H1 (cell line): ENCODE data around the gene SURF2. TPM values are rescaled to one million over a fixed set of nuclear protein-coding genes. Genes with fewer than 3 reads are reported as not detected.

Experiments
- ATF2 ChIP-seq: IDR thresholded peaks from 2 replicates; pipeline ENCODE4 v1.6.1; 2012; ENCODE audit warnings: low read length, inconsistent platforms
- HDAC6 ChIP-seq: IDR thresholded peaks from one replicate; pipeline ENCODE4 v1.7.1; 2012; ENCODE audit warnings: low read depth, mild to moderate bottlenecking, inconsistent platforms, low read length, moderate library complexity
- POLR2AphosphoS5 ChIP-seq: IDR thresholded peaks from 2 replicates; pipeline ENCODE4 v1.6.1; 2011; ENCODE audit warnings: low read depth, low read length
- polyA plus RNA-seq, 7 experiments: library from polyadenylated mRNA; depleted of rRNA in 3 of 7; stranded (reverse) in 5 of 7; unstranded in 2 of 7; fragments of >200 nt in 5 of 7; fragments of 200-250 nt in 2 of 7; gene quantifications; 1 replicate in 5 of 7; 2 replicates in 1 of 7; 4 replicates in 1 of 7; pipeline versions ENCODE4 v1.2.1 to v1.2.3, GENCODE V29; 2011 to 2013; ENCODE audit warnings: missing spikeins in 2 of 7, mixed read lengths in 2 of 7
- total RNA-seq: library from RNA; stranded (reverse); fragmentation: NEBNext Ultra II Directional; extraction: Animal tissue kit (Norgen Biotek cat#: 25700); gene quantifications from 2 replicates; pipeline ENCODE4 v1.2.1, GENCODE V29; 2021

The SURF2 gene
- total and polyA plus RNA-seq, 2 of the 8 experiments (the other 6 are each of a cell fraction or from before 2014, with no cell fraction given): 36.6 to 37.7 TPM

DNA sequence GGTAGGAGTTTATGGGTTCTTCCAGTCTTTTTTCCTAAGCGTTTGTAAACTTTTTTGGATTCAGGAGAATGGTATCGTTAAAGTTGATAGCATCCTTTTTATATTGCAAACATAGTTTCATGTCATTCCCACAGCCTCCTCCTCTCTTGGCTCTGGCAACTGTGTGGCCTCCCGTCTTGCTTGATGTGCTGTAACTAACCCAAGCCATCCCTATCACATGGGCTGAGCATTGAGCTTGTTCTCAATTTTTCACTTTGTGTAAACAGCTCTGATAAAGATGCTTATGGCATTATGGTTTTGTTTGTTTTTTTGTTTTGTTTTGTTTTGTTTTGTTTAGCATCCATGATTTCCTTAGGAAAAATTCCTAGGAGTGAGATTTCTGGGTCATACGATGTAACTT is 24.4 kb downstream of the SURF2 start (continued):
- TF ChIP-seq ATF2 (no peak), POLR2AphosphoS5 (no peak), HDAC6 (no peak)
